Dermis blood vessel endothelial cell (primary cell): ENCODE data around the gene TULP1. TPM values are rescaled to one million over a fixed set of nuclear protein-coding genes. Genes with fewer than 3 reads are reported as not detected.

Experiments used
- DNase-seq: peaks from one replicate; pipeline ENCODE4 v3.0.0; 2010
- total RNA-seq: library from RNA; depleted of rRNA; stranded (reverse); fragments of >200 nt; gene quantifications from 2 replicates; pipeline ENCODE4 v1.2.3, GENCODE V29; 2014

Gene TULP1
- total RNA-seq, 1 donor from 2014 or later: not detected

DNA sequence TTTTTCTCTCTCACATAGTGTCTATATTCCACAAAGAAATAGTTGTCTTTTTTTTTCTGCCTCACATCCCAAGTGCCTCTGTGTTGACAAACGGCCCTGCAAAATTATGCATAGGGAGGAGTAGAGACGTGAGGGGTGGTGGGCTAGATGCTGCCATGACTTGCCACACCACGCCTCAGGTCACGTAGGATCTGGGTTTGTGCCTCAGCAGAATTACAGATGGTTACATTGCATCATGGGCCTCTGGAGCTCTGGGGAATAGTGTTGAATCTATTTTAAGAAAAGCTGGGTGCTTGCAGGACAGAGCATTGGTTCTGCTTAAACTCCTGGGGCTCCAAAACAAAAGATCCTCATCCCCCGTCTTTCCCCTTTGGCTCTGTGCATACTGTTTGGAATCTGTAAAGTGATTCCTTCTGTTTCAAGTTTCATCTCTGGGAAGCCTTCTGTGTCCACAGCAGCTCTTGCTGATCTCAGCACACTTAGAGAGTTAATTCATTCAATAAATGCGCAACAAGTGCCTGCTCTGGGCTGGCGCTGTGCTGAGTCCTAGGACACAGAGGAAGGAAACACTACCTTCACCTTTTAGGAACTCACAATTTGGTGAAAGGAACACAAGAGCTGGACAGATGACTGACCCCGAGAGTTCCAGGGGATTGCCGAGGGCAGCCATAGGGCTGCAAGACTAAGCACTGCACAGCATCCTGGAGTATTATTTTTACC is 58.1 kb downstream of the TULP1 start:
- DNase-seq: no peak

DNA sequence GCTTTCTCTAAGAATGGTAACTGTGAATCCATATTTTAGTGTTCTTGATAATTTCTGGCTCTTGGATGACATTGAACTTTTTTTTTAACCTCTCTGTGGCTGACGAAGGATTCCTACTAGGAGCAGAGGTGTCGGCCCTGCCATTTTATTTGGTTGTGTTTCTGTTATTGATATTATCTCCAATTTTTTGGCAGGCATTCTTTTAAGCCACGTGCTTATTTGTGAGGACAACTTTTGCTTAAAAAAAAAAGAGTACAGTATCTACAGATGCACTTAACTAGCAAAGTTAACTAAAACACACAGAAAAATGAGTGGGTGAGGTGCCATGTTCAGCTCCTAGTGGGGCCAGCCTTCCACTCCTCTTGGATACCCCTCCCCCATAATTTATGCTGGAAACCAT is 59.5 kb downstream of the TULP1 start:
- no peak for DNase-seq

GRCh38 chr6:35452183-35453090 is 60.3 kb downstream of the TULP1 start, which contains the start of gene FANCE:
Gene FANCE (plus strand): TSS chr6:35452338. CDS start chr6:35452546, 208 bp downstream.
- peak; percentile 95 for DNase-seq

DNA sequence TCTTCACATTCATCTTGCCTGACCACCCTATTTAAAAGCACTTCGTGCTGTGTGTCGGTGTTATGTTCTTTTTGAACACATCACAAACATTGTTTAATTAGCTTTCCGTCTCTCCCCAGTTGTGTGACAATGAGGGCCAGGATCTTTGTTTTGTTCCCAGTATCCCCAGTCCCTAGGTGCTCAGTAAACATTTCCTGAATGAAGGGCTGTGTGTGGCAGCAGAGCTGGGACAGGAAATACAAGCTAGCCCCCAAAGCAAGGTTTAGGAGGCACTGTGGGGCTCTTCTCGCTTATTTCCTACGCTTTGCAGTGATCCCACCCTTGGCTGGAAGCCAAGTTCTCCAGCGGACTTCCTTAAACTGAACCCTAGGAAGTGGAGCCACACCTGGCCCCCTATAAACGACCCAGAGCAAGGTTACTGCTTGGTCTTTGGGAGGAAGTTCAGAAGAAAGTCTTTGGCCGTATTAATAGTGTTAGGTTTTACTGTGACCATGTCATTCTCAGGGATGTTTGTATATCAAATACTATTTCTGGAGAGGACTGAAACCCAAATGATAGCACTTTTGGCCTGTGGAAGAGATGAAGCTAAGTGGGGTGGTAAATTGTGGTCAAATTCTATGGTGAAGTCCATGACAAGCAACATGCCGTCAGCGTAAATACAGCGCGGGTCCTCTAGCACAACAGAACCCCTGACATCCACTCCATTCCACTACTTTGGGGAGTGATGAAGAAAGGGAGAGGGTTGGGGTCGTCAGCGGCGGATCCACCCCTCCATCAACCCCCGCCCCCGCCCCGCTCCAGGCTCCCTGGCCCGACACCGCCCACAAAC is 61.1 kb downstream of the TULP1 start:
- peak; percentile 28 for DNase-seq

- DNase-seq: peak; percentile 79
Observed at GRCh38 chr6:35449287-35449881, 63.3 kb downstream of the TULP1 start.

DNA sequence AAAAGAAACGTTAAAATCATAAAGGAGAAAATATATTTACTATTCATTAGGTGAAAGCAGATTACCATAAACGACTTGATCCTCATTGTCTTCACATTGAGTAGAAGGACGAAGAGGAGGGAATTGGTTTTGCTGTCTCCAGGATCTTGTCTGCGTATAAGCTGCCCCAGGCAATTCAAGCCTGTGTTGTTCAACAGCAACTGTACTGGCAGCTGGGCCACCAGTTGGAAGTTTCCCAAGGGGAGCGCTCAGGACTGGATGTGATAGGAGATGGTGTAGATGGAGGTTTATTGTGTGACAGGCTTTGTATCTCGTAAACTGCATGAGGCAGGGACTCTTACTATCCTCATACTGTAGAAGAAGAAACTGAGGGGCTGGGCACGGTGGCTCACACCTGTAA is 64.5 kb downstream of the TULP1 start:
- no peak for DNase-seq

Other genes starting within 250 kb of the TULP1 start
- gene DEF6, start 215.1 kb downstream of the TULP1 start, total RNA-seq: 0.88 and 1.0 TPM in 2 replicates
- gene PPARD, start 170.3 kb downstream of the TULP1 start, total RNA-seq: 9.7 and 18.1 TPM in 2 replicates
- gene FANCE, start 60.6 kb downstream of the TULP1 start, total RNA-seq: 14.5 and 18.0 TPM in 2 replicates
- gene RPL10A, start 44.5 kb downstream of the TULP1 start, total RNA-seq: 1,962 and 2,039 TPM in 2 replicates
- gene TEAD3, start 15.8 kb downstream of the TULP1 start, total RNA-seq: 0.33 and 0.68 TPM in 2 replicates
- 40.0 and 73.4 TPM in 2 replicates for gene FKBP5, start 176.0 kb upstream of the TULP1 start, total RNA-seq
- gene ARMC12, start 224.1 kb upstream of the TULP1 start, total RNA-seq: 0.34 and 0.37 TPM in 2 replicates